B cell (primary cell): Measurements from ENCODE around the gene DCHS2. TPM values are rescaled to one million over a fixed set of nuclear protein-coding genes. Genes with fewer than 3 reads are reported as not detected.

Source experiments
- ATAC-seq: fragments of 200-7000 bp; cut with Tn5 transposase; one replicate; pipeline ENCODE4 v1.10.0; 2021; ENCODE audit warnings: low read depth, mild to moderate bottlenecking, moderate number of reproducible peaks, moderate library complexity
- CTCF ChIA-PET: fragments of 350-600 bp; sonication (Branson Sonifier 250); formaldehyde crosslinking; loops from one replicate; lab custom pipeline; 2021; ENCODE audit warnings: antibody characterized with exemption, inconsistent platforms; lab: Charles Lee
- POLR2A ChIA-PET: fragments of 350-600 bp; sonication (Branson Sonifier 250); formaldehyde crosslinking; loops from one replicate; lab custom pipeline; 2021; ENCODE audit warnings: antibody characterized with exemption; lab: Charles Lee
- DNase-seq: peaks from one replicate; pipeline ENCODE4 v3.0.0; 2013
- H2AFZ ChIP-seq: 2 replicates; pipeline ENCODE4 v1.6.1; 2012; ENCODE audit warnings: mild to moderate bottlenecking, low read depth, low read length; ENCODE audit not compliant: insufficient read depth, poor library complexity, severe bottlenecking
- H3K27ac ChIP-seq, 2 donors: 1 replicate in 1 of 2; 2 replicates in 1 of 2; pipeline ENCODE4 v1.5.1; 2012 to 2013; ENCODE audit warnings: low read length in 2 of 2, mild to moderate bottlenecking in 2 of 2, moderate library complexity in 1 of 2
- H3K27me3 ChIP-seq, 4 experiments: fragments of 200-600 bp in 1 of 4; sonication (generic) in 1 of 4; replicated peaks in 1 of 4; 1 replicate in 2 of 4; 2 replicates in 2 of 4; pipeline versions ENCODE4 v1.6.1 to v1.7.0; 2013 to 2016; ENCODE audit warnings: low read length in 3 of 4, mild to moderate bottlenecking in 2 of 4, mixed read lengths in 1 of 4, moderate library complexity in 1 of 4; ENCODE audit not compliant: insufficient read depth in 4 of 4, control insufficient read depth in 3 of 4; ENCODE audit errors: control extremely low read depth in 1 of 4
- H3K36me3 ChIP-seq, 2 experiments: replicated peaks in 1 of 2; 1 replicate in 1 of 2; 2 replicates in 1 of 2; pipeline versions ENCODE4 v1.6.1 to v1.7.1; 2013; ENCODE audit warnings: low read length in 1 of 2; ENCODE audit not compliant: insufficient read depth in 2 of 2, control insufficient read depth in 1 of 2; ENCODE audit errors: control extremely low read depth in 1 of 2, extremely low read depth in 1 of 2
- H3K4me1 ChIP-seq, 2 donors: fragments of 200-600 bp in 1 of 2; sonication (generic) in 1 of 2; 1 replicate in 1 of 2; 2 replicates in 1 of 2; pipeline versions ENCODE4 v1.5.1 to v1.6.1; 2013 to 2017; ENCODE audit warnings: low read length in 2 of 2; ENCODE audit not compliant: control insufficient read depth in 2 of 2, insufficient read depth in 2 of 2
- H3K4me2 ChIP-seq: replicated peaks from 2 replicates; pipeline ENCODE3; 2012; ENCODE audit warnings: mild to moderate bottlenecking, low read depth, low read length; ENCODE audit not compliant: poor library complexity, severe bottlenecking
- H3K4me3 ChIP-seq, 5 experiments: fragments of 200-600 bp in 1 of 5; sonication (generic) in 1 of 5; 1 replicate in 3 of 5; 2 replicates in 2 of 5; pipeline versions ENCODE4 v1.5.1 to v1.7.0; 2011 to 2016; ENCODE audit warnings: low read length in 4 of 5, mild to moderate bottlenecking in 4 of 5, low read depth in 2 of 5, control low read depth in 1 of 5, moderate library complexity in 1 of 5; ENCODE audit not compliant: insufficient read depth in 1 of 5; ENCODE audit errors: control extremely low read depth in 1 of 5, extremely low read depth in 1 of 5
- H3K79me2 ChIP-seq: fragments of 200-600 bp; sonication (generic); one replicate; pipeline ENCODE4 v1.6.0; 2016; ENCODE audit warnings: low read length; ENCODE audit not compliant: control insufficient read depth, insufficient read depth
- H3K9ac ChIP-seq: fragments of 200-600 bp; sonication (generic); 2 replicates; pipeline ENCODE4 v1.6.1; 2017; ENCODE audit warnings: mild to moderate bottlenecking, low read length, moderate library complexity
- H3K9me3 ChIP-seq, 3 donors: one replicate each; pipeline versions ENCODE4 v1.6.1 to v1.7.1; 2013; ENCODE audit warnings: low read length in 2 of 3; ENCODE audit not compliant: control insufficient read depth in 2 of 3, insufficient read depth in 1 of 3; ENCODE audit errors: control extremely low read depth in 1 of 3
- H4K20me1 ChIP-seq: 2 replicates; pipeline ENCODE4 v1.6.0; 2012; ENCODE audit warnings: mild to moderate bottlenecking, low read length; ENCODE audit not compliant: insufficient read depth, control insufficient read depth, poor library complexity, severe bottlenecking
- H3K27ac Mint-ChIP-seq: one replicate; pipeline ENCODE4 v1.8.0; 2021; ENCODE audit warnings: mixed read lengths
- H3K27me3 Mint-ChIP-seq: one replicate; pipeline ENCODE4 v1.8.0; 2021; ENCODE audit warnings: mixed read lengths
- H3K4me1 Mint-ChIP-seq: one replicate; pipeline ENCODE4 v1.8.0; 2021; ENCODE audit warnings: mixed read lengths
- H3K4me3 Mint-ChIP-seq: one replicate; pipeline ENCODE4 v1.8.0; 2021; ENCODE audit warnings: mixed read lengths
- H3K9me3 Mint-ChIP-seq: one replicate; pipeline ENCODE4 v1.8.0; 2022; ENCODE audit warnings: mixed read lengths; ENCODE audit not compliant: insufficient read depth
- EZH2 ChIP-seq: IDR thresholded peaks from 2 replicates; pipeline ENCODE4 v1.6.1; 2012; ENCODE audit warnings: borderline replicate concordance, low read depth, mild to moderate bottlenecking, moderate library complexity, low read length; ENCODE audit not compliant: insufficient read depth, poor library complexity, severe bottlenecking
- WGBS: methylation state at CpG from one replicate; pipeline ENCODE4 v1.1.5; 2013; ENCODE audit warnings: missing lambda C conversion rate; ENCODE audit not compliant: insufficient coverage; 5-methylcytosine and 5-hydroxymethylcytosine counted together
- intact Hi-C: fragments of 100-400 bp; cut with micrococcal nuclease; formaldehyde crosslinking; loops from one replicate; pipeline ENCODE4 v1.10.0; 2022
- polyA plus RNA-seq: library from polyadenylated mRNA; depleted of rRNA; stranded (reverse); fragments of >200 nt; gene quantifications from 2 replicates; pipeline ENCODE4 v1.2.3, GENCODE V29; 2012
- total RNA-seq, 2 donors: library from RNA; stranded (reverse); fragments of 120-200 nt in 1 of 2; gene quantifications; 1 replicate in 1 of 2; 2 replicates in 1 of 2; pipeline versions ENCODE4 v1.2.3 to v1.2.4, GENCODE V29; 2013 to 2022
- TF ChIP-seq, protein P1 (sequence below): fragments of 200-600 bp; IDR thresholded peaks from one replicate; pipeline ENCODE4 v1.8.0; 2022; ENCODE audit warnings: antibody characterized with exemption, mild to moderate bottlenecking

Gene DCHS2
- total and polyA plus RNA-seq, 2 donors (not counting 1 experiment from before 2014, with no cell fraction given), result 0.02 to 0.06 TPM

DNA sequence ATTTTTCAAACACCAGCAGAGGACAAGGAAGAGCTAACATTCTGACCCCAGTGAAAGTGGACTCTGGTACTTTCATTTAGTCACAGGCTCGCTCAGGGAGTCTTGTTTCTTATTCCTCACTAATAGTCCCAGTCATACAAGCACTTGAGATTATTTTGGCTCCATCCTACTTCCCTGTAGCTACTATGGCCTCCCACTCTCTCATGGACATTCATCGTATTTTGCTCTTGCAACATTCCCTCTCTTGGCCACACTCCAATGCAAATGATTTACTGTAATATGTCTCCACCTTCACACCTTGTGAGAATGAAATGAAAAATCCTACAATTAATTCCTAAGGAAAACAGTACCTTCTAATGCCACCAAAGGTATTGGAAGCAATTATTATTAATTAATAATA lies 37.3 kb upstream of the DCHS2 start:
- no peaks in the 10 kb centered on the region for H4K20me1 ChIP-seq
- peaks cover 0 to 10% (median 3%) of the 10 kb centered on the region in 4 experiments for H3K27me3 ChIP-seq
- H3K4me1 ChIP-seq, result no peaks in the 10 kb centered on the region
- ChIA-PET CTCF (no interaction called here), POLR2A (no interaction called here)
- 75% methylated on average over 1 of the region's 2 CpGs for WGBS
- no peak overlapping the region for H3K4me2 ChIP-seq
- no peak overlapping the region for H3K27ac ChIP-seq
- H3K4me3 ChIP-seq, result no peak overlapping the region
- Mint-ChIP-seq H3K4me3 (no peak overlapping the region), H3K4me1 (peaks cover 2% of the 10 kb centered on the region), H3K27ac (no peak overlapping the region), H3K27me3 (peaks cover 28% of the 10 kb centered on the region), H3K9me3 (no peaks in the 10 kb centered on the region)
- H3K79me2 ChIP-seq, result no peaks in the 10 kb centered on the region
- no peak for TF ChIP-seq EZH2
- TF ChIP-seq, protein P1, sequence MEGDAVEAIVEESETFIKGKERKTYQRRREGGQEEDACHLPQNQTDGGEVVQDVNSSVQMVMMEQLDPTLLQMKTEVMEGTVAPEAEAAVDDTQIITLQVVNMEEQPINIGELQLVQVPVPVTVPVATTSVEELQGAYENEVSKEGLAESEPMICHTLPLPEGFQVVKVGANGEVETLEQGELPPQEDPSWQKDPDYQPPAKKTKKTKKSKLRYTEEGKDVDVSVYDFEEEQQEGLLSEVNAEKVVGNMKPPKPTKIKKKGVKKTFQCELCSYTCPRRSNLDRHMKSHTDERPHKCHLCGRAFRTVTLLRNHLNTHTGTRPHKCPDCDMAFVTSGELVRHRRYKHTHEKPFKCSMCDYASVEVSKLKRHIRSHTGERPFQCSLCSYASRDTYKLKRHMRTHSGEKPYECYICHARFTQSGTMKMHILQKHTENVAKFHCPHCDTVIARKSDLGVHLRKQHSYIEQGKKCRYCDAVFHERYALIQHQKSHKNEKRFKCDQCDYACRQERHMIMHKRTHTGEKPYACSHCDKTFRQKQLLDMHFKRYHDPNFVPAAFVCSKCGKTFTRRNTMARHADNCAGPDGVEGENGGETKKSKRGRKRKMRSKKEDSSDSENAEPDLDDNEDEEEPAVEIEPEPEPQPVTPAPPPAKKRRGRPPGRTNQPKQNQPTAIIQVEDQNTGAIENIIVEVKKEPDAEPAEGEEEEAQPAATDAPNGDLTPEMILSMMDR, result no peak
- no peaks in the 10 kb centered on the region for H3K9me3 ChIP-seq
- H3K36me3 ChIP-seq, result no peaks in the 10 kb centered on the region
- no peak for DNase-seq
- H3K9ac ChIP-seq, result no peak overlapping the region
- no peak for ATAC-seq
- no peak overlapping the region for H2AFZ ChIP-seq
- intact Hi-C loops, result no loop called here

DNA sequence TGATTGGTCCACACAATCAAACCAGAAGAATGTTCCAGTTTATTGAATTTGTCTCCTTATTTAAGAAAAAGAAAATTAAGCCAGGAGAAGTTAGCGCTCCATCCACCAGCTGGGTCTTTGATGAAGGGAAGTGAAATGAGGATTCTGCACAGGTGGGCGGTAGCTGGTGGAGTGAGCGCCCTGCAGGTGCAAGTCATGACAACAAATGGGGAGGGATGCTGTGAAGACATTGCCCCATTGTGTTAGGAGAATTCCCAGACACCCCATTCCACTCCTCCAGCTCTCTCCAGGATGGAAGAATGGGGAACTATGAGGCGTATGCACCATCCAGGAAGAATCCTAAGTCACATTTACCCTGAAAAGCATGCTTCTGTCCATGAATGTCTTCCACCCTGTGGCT lies 35.7 kb upstream of the DCHS2 start:
- peaks cover 2% of the 10 kb centered on the region for H3K4me1 Mint-ChIP-seq
- intact Hi-C loops, result no loop called here
- no peak for DNase-seq
- H3K4me3 Mint-ChIP-seq, result no peak overlapping the region
- H3K27me3 Mint-ChIP-seq, result peaks cover 38% of the 10 kb centered on the region
- no CpG with 5 or more reads among the region's 4 CpGs for WGBS
- H3K9me3 Mint-ChIP-seq, result no peaks in the 10 kb centered on the region
- no peak overlapping the region for H3K27ac ChIP-seq
- no peaks in the 10 kb centered on the region for H3K4me1 ChIP-seq
- H3K4me3 ChIP-seq, result no peak overlapping the region
- peaks cover 0 to 10% (median 3%) of the 10 kb centered on the region in 4 experiments for H3K27me3 ChIP-seq
- no peak for ATAC-seq
- H3K79me2 ChIP-seq, result no peaks in the 10 kb centered on the region
- TF ChIP-seq, protein P1, result no peak
- TF ChIP-seq EZH2, result no peak
- no peaks in the 10 kb centered on the region for H4K20me1 ChIP-seq
- ChIA-PET POLR2A (no interaction called here), CTCF (no interaction called here)
- no peak overlapping the region for H3K9ac ChIP-seq
- H3K27ac Mint-ChIP-seq, result no peak overlapping the region
- no peaks in the 10 kb centered on the region for H3K36me3 ChIP-seq
- H3K9me3 ChIP-seq, result no peaks in the 10 kb centered on the region
- no peak overlapping the region for H3K4me2 ChIP-seq
- H2AFZ ChIP-seq, result no peak overlapping the region
